OCI-LY1 (cell line): ENCODE results near the gene PRR13.
"Not testable (repeated sequence)": the region's sequence is repeated elsewhere in the genome, so short reads cannot be mapped to it uniquely, and the experiment has no call there.

Experiments used
- CTCF ChIP-seq: fragments of 200-600 bp; sonication (generic), shearing (Covaris generic); IDR thresholded peaks from 2 replicates; pipeline ENCODE4 v1.5.1; 2017; ENCODE audit warnings: mild to moderate bottlenecking, antibody characterized with exemption, low read length, moderate library complexity, mixed read lengths
- EZH2 ChIP-seq: fragments of 200-600 bp; sonication (generic), shearing (Covaris generic); IDR thresholded peaks from 2 replicates; pipeline ENCODE4 v1.8.0; 2017; ENCODE audit warnings: borderline replicate concordance, mixed run types, mild to moderate bottlenecking, antibody characterized with exemption, low read length, moderate library complexity, mixed read lengths

- TF ChIP-seq CTCF, EZH2: not testable (repeated sequence)
Observed at GRCh38 chr12:53415752-53416389, 25.7 kb upstream of the PRR13 start.
